Liver (tissue), 3 donors: ENCODE results near the gene ERC1.

Experiments
- CTCF ChIP-seq: fragments of 150-350 bp; IDR thresholded peaks from 2 replicates; pipeline ENCODE4 v1.5.1; 2017; ENCODE audit warnings: improper control_type of control experiment, low read depth, low read length; ENCODE audit not compliant: missing input control
- EGR1 ChIP-seq, 2 donors: IDR thresholded peaks; 2 replicates each; pipeline ENCODE4 v1.6.1; 2016 to 2018; ENCODE audit warnings: antibody characterized with exemption in 2 of 2, low read depth in 2 of 2
- FOXA1 ChIP-seq: IDR thresholded peaks from 2 replicates; pipeline ENCODE4 v1.6.1; 2016; ENCODE audit warnings: antibody characterized with exemption
- FOXA2 ChIP-seq: IDR thresholded peaks from 2 replicates; pipeline ENCODE4 v1.6.1; 2016; ENCODE audit warnings: antibody characterized with exemption
- GABPA ChIP-seq, 2 donors: IDR thresholded peaks in 1 of 2; conservative IDR thresholded peaks in 1 of 2; 2 replicates each; pipeline ENCODE4 v1.6.1; 2016; ENCODE audit warnings: antibody characterized with exemption in 2 of 2, mild to moderate bottlenecking in 1 of 2, moderate library complexity in 1 of 2
- JUND ChIP-seq, 2 donors: IDR thresholded peaks; 2 replicates each; pipeline ENCODE4 v1.6.1; 2016; ENCODE audit warnings: antibody characterized with exemption in 2 of 2
- NR2F2 ChIP-seq: IDR thresholded peaks from 2 replicates; pipeline ENCODE4 v1.6.1; 2016; ENCODE audit warnings: antibody characterized with exemption
- RAD21 ChIP-seq, 2 donors: IDR thresholded peaks; 2 replicates each; pipeline ENCODE4 v1.6.1; 2016; ENCODE audit warnings: antibody characterized with exemption in 2 of 2, mild to moderate bottlenecking in 2 of 2
- SP1 ChIP-seq: IDR thresholded peaks from 2 replicates; pipeline ENCODE4 v1.6.1; 2018; ENCODE audit warnings: antibody characterized with exemption, mild to moderate bottlenecking
- TAF1 ChIP-seq: conservative IDR thresholded peaks from 2 replicates; pipeline ENCODE4 v1.6.1; 2016; ENCODE audit warnings: antibody characterized with exemption, mild to moderate bottlenecking
- YY1 ChIP-seq: IDR thresholded peaks from 2 replicates; pipeline ENCODE4 v1.6.1; 2016; ENCODE audit warnings: antibody characterized with exemption, mild to moderate bottlenecking
- ZBTB33 ChIP-seq: IDR thresholded peaks from 2 replicates; pipeline ENCODE4 v1.6.1; 2016; ENCODE audit warnings: antibody characterized with exemption
- TF ChIP-seq, protein P1 (sequence below): IDR thresholded peaks from 2 replicates; pipeline ENCODE4 v1.6.1; 2016; ENCODE audit warnings: antibody characterized with exemption
- TF ChIP-seq, protein P2 (sequence below): IDR thresholded peaks from 2 replicates; pipeline ENCODE4 v1.6.1; 2016; ENCODE audit warnings: antibody characterized with exemption, mild to moderate bottlenecking
- donor health status: healthy.
- donor health status: healthy.

GRCh38 chr12:977156-977555 is 13.9 kb upstream of the ERC1 start:
- no peak for TF ChIP-seq CTCF
- TF ChIP-seq, protein P1, sequence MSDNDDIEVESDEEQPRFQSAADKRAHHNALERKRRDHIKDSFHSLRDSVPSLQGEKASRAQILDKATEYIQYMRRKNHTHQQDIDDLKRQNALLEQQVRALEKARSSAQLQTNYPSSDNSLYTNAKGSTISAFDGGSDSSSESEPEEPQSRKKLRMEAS = no peak
- TF ChIP-seq, protein P2, sequence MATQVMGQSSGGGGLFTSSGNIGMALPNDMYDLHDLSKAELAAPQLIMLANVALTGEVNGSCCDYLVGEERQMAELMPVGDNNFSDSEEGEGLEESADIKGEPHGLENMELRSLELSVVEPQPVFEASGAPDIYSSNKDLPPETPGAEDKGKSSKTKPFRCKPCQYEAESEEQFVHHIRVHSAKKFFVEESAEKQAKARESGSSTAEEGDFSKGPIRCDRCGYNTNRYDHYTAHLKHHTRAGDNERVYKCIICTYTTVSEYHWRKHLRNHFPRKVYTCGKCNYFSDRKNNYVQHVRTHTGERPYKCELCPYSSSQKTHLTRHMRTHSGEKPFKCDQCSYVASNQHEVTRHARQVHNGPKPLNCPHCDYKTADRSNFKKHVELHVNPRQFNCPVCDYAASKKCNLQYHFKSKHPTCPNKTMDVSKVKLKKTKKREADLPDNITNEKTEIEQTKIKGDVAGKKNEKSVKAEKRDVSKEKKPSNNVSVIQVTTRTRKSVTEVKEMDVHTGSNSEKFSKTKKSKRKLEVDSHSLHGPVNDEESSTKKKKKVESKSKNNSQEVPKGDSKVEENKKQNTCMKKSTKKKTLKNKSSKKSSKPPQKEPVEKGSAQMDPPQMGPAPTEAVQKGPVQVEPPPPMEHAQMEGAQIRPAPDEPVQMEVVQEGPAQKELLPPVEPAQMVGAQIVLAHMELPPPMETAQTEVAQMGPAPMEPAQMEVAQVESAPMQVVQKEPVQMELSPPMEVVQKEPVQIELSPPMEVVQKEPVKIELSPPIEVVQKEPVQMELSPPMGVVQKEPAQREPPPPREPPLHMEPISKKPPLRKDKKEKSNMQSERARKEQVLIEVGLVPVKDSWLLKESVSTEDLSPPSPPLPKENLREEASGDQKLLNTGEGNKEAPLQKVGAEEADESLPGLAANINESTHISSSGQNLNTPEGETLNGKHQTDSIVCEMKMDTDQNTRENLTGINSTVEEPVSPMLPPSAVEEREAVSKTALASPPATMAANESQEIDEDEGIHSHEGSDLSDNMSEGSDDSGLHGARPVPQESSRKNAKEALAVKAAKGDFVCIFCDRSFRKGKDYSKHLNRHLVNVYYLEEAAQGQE = no peak
- no peak for TF ChIP-seq NR2F2
- TF ChIP-seq TAF1 = no peak
- TF ChIP-seq EGR1 (IDR thresholded peaks at IDR 0.05; ENCODE audit: low read depth in 2 of 2) = no peak
- TF ChIP-seq SP1 = no peak
- TF ChIP-seq RAD21 (IDR thresholded peaks at IDR 0.05) = no peak
- TF ChIP-seq FOXA1 = no peak
- TF ChIP-seq ZBTB33 = no peak
- no peak for TF ChIP-seq YY1
- no peak for TF ChIP-seq GABPA (IDR thresholded peaks at IDR 0.05 in 1 of 2, conservative IDR thresholded peaks at IDR 0.05 in 1 of 2)
- TF ChIP-seq JUND (IDR thresholded peaks at IDR 0.05) = no peak
- TF ChIP-seq FOXA2 = no peak
